ENCODE results near the gene PLCXD3.

GRCh38 chr5:41485533-41485932 lies 24.9 kb downstream of the PLCXD3 start:
- TF ChIP-seq CTCF (IDR thresholded peaks at IDR 0.05) (no peak), EP300 (IDR thresholded peaks at IDR 0.05) (no peak)
